ENCODE results near the gene KRT72. TPM values are rescaled to one million over a fixed set of nuclear protein-coding genes. Genes with fewer than 3 reads are reported as not detected.

The KRT72 gene
- total RNA-seq, 5 donors from 2014 or later (not counting 1 experiment from before 2014, with no cell fraction given): 10.1 to 52.7 (median 28.7) TPM

- Histone ChIP-seq H3K9me3 (no peaks in the 10 kb centered on the region), H3K27me3 (replicated peaks in 1 of 2; ENCODE audit: control insufficient read depth in 2 of 2, extremely low read depth in 1 of 2, insufficient read depth in 2 of 2, low read length in 1 of 2) (peaks cover 0 to 24% of the 10 kb centered on the region in 2 experiments), H3K4me3 (ENCODE audit: control insufficient read depth in 1 of 2, extremely low read depth in 1 of 2, low read length in 1 of 2) (no peak overlapping the region), H3K27ac (ENCODE audit: low read length) (no peak overlapping the region), H3K4me1 (ENCODE audit: control insufficient read depth in 1 of 2, extremely low read depth in 1 of 2, insufficient read depth in 2 of 2, low read length in 2 of 2) (peaks cover 0 to 31% of the 10 kb centered on the region in 2 experiments), H3K36me3 (ENCODE audit: control insufficient read depth in 2 of 2, extremely low read depth in 1 of 2, insufficient read depth in 1 of 2, low read length in 1 of 2) (no peaks in the 10 kb centered on the region)
- POLR2A ChIA-PET: no interaction called here
- Mint-ChIP-seq H3K27me3 (peaks cover 13 to 22% of the 10 kb centered on the region in 2 donors), H3K9me3 (no peaks in the 10 kb centered on the region), H3K4me1 (peaks cover 0 to 16% (median 9%) of the 10 kb centered on the region in 3 donors), H3K4me3 (no peak overlapping the region), H3K36me3 (no peaks in the 10 kb centered on the region), H3K27ac (no peak overlapping the region)
- 74% methylated on average over 4 of the region's 6 CpGs for WGBS (ENCODE audit: insufficient coverage)
- ATAC-seq (replicated peaks in 1 of 4) (no peak), DNase-seq (no peak)
- CTCF ChIA-PET: interaction anchor here in 1 of 2 donors (1.5 kb wide), 1 partner anchor 319 kb away, joined by 4 read pairs; no protein-coding TSS in a partner anchor
Measured at GRCh38 chr12:52551216-52551865, 49.9 kb downstream of the KRT72 start.

- DNase-seq (no peak), ATAC-seq (replicated peaks in 1 of 4) (no peak)
- CTCF ChIA-PET: no interaction called here
- Histone ChIP-seq H3K36me3 (ENCODE audit: control insufficient read depth in 2 of 2, extremely low read depth in 1 of 2, insufficient read depth in 1 of 2, low read length in 1 of 2) (no peaks in the 10 kb centered on the region), H3K27me3 (replicated peaks in 1 of 2; ENCODE audit: control insufficient read depth in 2 of 2, extremely low read depth in 1 of 2, insufficient read depth in 2 of 2, low read length in 1 of 2) (peaks cover 0 to 22% of the 10 kb centered on the region in 2 experiments), H3K9me3 (no peaks in the 10 kb centered on the region), H3K27ac (ENCODE audit: low read length) (no peak overlapping the region), H3K4me1 (ENCODE audit: control insufficient read depth in 1 of 2, extremely low read depth in 1 of 2, insufficient read depth in 2 of 2, low read length in 2 of 2) (peaks cover 0 to 7% of the 10 kb centered on the region in 2 experiments), H3K4me3 (ENCODE audit: control insufficient read depth in 1 of 2, extremely low read depth in 1 of 2, low read length in 1 of 2) (no peak overlapping the region)
- Mint-ChIP-seq H3K27ac (no peak overlapping the region), H3K36me3 (no peaks in the 10 kb centered on the region), H3K4me1 (peaks cover 0 to 7% (median 0%) of the 10 kb centered on the region in 3 donors), H3K27me3 (peaks cover 6 to 9% of the 10 kb centered on the region in 2 donors), H3K9me3 (no peaks in the 10 kb centered on the region), H3K4me3 (no peak overlapping the region)
- POLR2A ChIA-PET: interaction anchor here in 1 of 2 donors (0.6 kb wide), 1 partner anchor 412 kb away, joined by 7 read pairs; no protein-coding TSS in a partner anchor
- 87% methylated on average over 9 of the region's 15 CpGs for WGBS (ENCODE audit: insufficient coverage)
Measured at GRCh38 chr12:52546126-52546525, 55.1 kb downstream of the KRT72 start.

GRCh38 chr12:52543985-52544883, 57.0 kb downstream of the KRT72 start:
- DNase-seq (no peak), ATAC-seq (replicated peaks in 1 of 4) (no peak)
- peaks cover 3 to 4% of the 10 kb centered on the region in 2 donors for H3K27me3 Mint-ChIP-seq
- H3K4me3 Mint-ChIP-seq: no peak overlapping the region
- Histone ChIP-seq H3K27me3 (replicated peaks in 1 of 2; ENCODE audit: control insufficient read depth in 2 of 2, extremely low read depth in 1 of 2, insufficient read depth in 2 of 2, low read length in 1 of 2) (peaks cover 0 to 33% of the 10 kb centered on the region in 2 experiments), H3K36me3 (ENCODE audit: control insufficient read depth in 2 of 2, extremely low read depth in 1 of 2, insufficient read depth in 1 of 2, low read length in 1 of 2) (no peaks in the 10 kb centered on the region), H3K27ac (ENCODE audit: low read length) (no peak overlapping the region), H3K9me3 (no peaks in the 10 kb centered on the region), H3K4me1 (ENCODE audit: control insufficient read depth in 1 of 2, extremely low read depth in 1 of 2, insufficient read depth in 2 of 2, low read length in 2 of 2) (peaks cover 0 to 7% of the 10 kb centered on the region in 2 experiments), H3K4me3 (ENCODE audit: control insufficient read depth in 1 of 2, extremely low read depth in 1 of 2, low read length in 1 of 2) (no peak overlapping the region)
- 95% methylated on average over 16 of the region's 17 CpGs for WGBS (ENCODE audit: insufficient coverage)
- ChIA-PET CTCF (no interaction called here), POLR2A (no interaction called here)
- H3K36me3 Mint-ChIP-seq: no peaks in the 10 kb centered on the region
- H3K4me1 Mint-ChIP-seq: peaks cover 0 to 7% (median 0%) of the 10 kb centered on the region in 3 donors
- H3K9me3 Mint-ChIP-seq: no peaks in the 10 kb centered on the region
- H3K27ac Mint-ChIP-seq: no peak overlapping the region

- no peaks in the 10 kb centered on the region for H3K36me3 Mint-ChIP-seq
- Histone ChIP-seq H3K27ac (ENCODE audit: low read length) (no peak overlapping the region), H3K4me3 (ENCODE audit: control insufficient read depth in 1 of 2, extremely low read depth in 1 of 2, low read length in 1 of 2) (no peak overlapping the region), H3K36me3 (ENCODE audit: control insufficient read depth in 2 of 2, extremely low read depth in 1 of 2, insufficient read depth in 1 of 2, low read length in 1 of 2) (no peaks in the 10 kb centered on the region), H3K9me3 (no peaks in the 10 kb centered on the region), H3K4me1 (ENCODE audit: control insufficient read depth in 1 of 2, extremely low read depth in 1 of 2, insufficient read depth in 2 of 2, low read length in 2 of 2) (peaks cover 0 to 7% of the 10 kb centered on the region in 2 experiments), H3K27me3 (replicated peaks in 1 of 2; ENCODE audit: control insufficient read depth in 2 of 2, extremely low read depth in 1 of 2, insufficient read depth in 2 of 2, low read length in 1 of 2) (peaks cover 0 to 35% of the 10 kb centered on the region in 2 experiments)
- no peak overlapping the region for H3K4me3 Mint-ChIP-seq
- H3K27ac Mint-ChIP-seq: no peak overlapping the region
- ChIA-PET CTCF (no interaction called here), POLR2A (no interaction called here)
- 73% methylated on average over 6 of the region's 7 CpGs for WGBS (ENCODE audit: insufficient coverage)
- DNase-seq (no peak), ATAC-seq (replicated peaks in 1 of 4) (no peak)
- H3K9me3 Mint-ChIP-seq: no peaks in the 10 kb centered on the region
- peaks cover 0 to 7% (median 0%) of the 10 kb centered on the region in 3 donors for H3K4me1 Mint-ChIP-seq
- peaks cover 2 to 4% of the 10 kb centered on the region in 2 donors for H3K27me3 Mint-ChIP-seq
Measured at GRCh38 chr12:52542785-52543318, 58.4 kb downstream of the KRT72 start.

GRCh38 chr12:52542157-52542556, 59.1 kb downstream of the KRT72 start:
- H3K9me3 Mint-ChIP-seq: no peaks in the 10 kb centered on the region
- POLR2A ChIA-PET: no interaction called here
- peaks cover 2 to 4% of the 10 kb centered on the region in 2 donors for H3K27me3 Mint-ChIP-seq
- peaks cover 0 to 3% (median 0%) of the 10 kb centered on the region in 3 donors for H3K4me1 Mint-ChIP-seq
- Histone ChIP-seq H3K9me3 (no peaks in the 10 kb centered on the region), H3K27me3 (replicated peaks in 1 of 2; ENCODE audit: control insufficient read depth in 2 of 2, extremely low read depth in 1 of 2, insufficient read depth in 2 of 2, low read length in 1 of 2) (peaks cover 0 to 37% of the 10 kb centered on the region in 2 experiments), H3K4me1 (ENCODE audit: control insufficient read depth in 1 of 2, extremely low read depth in 1 of 2, insufficient read depth in 2 of 2, low read length in 2 of 2) (peaks cover 0 to 7% of the 10 kb centered on the region in 2 experiments), H3K4me3 (ENCODE audit: control insufficient read depth in 1 of 2, extremely low read depth in 1 of 2, low read length in 1 of 2) (no peak overlapping the region), H3K36me3 (ENCODE audit: control insufficient read depth in 2 of 2, extremely low read depth in 1 of 2, insufficient read depth in 1 of 2, low read length in 1 of 2) (no peaks in the 10 kb centered on the region), H3K27ac (ENCODE audit: low read length) (no peak overlapping the region)
- CTCF ChIA-PET: no interaction called here
- no peak overlapping the region for H3K27ac Mint-ChIP-seq
- H3K4me3 Mint-ChIP-seq: no peak overlapping the region
- H3K36me3 Mint-ChIP-seq: no peaks in the 10 kb centered on the region
- DNase-seq: peak in 1 of 35 experiments; percentile 15
- ATAC-seq (replicated peaks in 1 of 4): peak in 1 of 4 experiments; percentile 29

GRCh38 chr12:52541709-52542108, 59.6 kb downstream of the KRT72 start:
- 86% methylated on average over 3 of the region's 5 CpGs for WGBS (ENCODE audit: insufficient coverage)
- Mint-ChIP-seq H3K4me3 (no peak overlapping the region), H3K4me1 (peaks cover 0 to 3% (median 0%) of the 10 kb centered on the region in 3 donors), H3K27me3 (peaks cover 3 to 5% of the 10 kb centered on the region in 2 donors), H3K27ac (no peak overlapping the region), H3K36me3 (no peaks in the 10 kb centered on the region), H3K9me3 (no peaks in the 10 kb centered on the region)
- no peak overlapping the region for H3K4me3 ChIP-seq (ENCODE audit: control insufficient read depth in 1 of 2, extremely low read depth in 1 of 2, low read length in 1 of 2)
- ChIA-PET CTCF (no interaction called here), POLR2A (no interaction called here)
- H3K36me3 ChIP-seq (ENCODE audit: control insufficient read depth in 2 of 2, extremely low read depth in 1 of 2, insufficient read depth in 1 of 2, low read length in 1 of 2): no peaks in the 10 kb centered on the region
- H3K27ac ChIP-seq (ENCODE audit: low read length): no peak overlapping the region
- H3K27me3 ChIP-seq (replicated peaks in 1 of 2; ENCODE audit: control insufficient read depth in 2 of 2, extremely low read depth in 1 of 2, insufficient read depth in 2 of 2, low read length in 1 of 2): peaks cover 0 to 37% of the 10 kb centered on the region in 2 experiments
- DNase-seq (no peak), ATAC-seq (replicated peaks in 1 of 4) (no peak)
- peaks cover 0 to 7% of the 10 kb centered on the region in 2 experiments for H3K4me1 ChIP-seq (ENCODE audit: control insufficient read depth in 1 of 2, extremely low read depth in 1 of 2, insufficient read depth in 2 of 2, low read length in 2 of 2)
- H3K9me3 ChIP-seq: no peaks in the 10 kb centered on the region
